ENCODE measurements around the gene PRKCE.
A peak's percentile ranks its signal among the peaks of the same experiment; 100 is the strongest.

The PRKCE gene

DNA sequence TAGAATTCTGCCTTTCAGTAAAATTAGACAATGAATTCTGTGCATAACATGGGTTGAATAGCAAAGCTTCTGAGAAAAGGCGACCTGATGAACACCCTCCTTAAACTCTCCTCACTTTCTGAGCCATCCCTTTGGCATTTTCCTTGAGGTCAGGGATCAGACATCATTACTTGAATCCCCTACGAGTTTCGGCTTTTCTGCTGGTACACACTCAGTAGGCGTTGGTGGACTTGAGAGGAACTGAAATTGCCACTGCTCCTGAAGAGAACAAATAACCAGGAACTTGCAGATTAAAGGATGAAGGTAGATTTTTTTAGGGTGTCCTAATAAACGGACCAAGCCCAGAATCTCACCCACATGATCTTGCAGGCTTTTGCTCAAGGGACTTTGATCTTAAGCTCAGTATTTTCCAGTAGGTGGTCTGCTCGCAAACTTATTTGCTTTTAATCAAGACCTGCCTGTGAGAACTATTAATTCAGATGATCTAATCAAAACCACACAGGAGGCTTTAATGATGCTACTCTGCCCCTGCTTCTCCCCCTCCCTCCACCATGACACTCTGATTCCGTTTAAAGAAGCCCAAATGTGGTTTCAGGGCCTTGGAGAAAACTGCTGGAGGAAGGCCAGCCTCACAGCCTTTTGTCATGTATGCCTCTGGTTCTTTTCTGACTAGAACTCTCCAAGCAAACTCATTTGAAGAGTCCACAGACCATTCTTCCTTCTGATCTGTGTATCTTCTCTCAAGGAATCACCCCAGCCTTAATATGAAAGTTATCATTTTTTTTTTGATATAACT lies 124.9 kb downstream of the PRKCE start:
- FAIRE-seq, result no peak

DNA sequence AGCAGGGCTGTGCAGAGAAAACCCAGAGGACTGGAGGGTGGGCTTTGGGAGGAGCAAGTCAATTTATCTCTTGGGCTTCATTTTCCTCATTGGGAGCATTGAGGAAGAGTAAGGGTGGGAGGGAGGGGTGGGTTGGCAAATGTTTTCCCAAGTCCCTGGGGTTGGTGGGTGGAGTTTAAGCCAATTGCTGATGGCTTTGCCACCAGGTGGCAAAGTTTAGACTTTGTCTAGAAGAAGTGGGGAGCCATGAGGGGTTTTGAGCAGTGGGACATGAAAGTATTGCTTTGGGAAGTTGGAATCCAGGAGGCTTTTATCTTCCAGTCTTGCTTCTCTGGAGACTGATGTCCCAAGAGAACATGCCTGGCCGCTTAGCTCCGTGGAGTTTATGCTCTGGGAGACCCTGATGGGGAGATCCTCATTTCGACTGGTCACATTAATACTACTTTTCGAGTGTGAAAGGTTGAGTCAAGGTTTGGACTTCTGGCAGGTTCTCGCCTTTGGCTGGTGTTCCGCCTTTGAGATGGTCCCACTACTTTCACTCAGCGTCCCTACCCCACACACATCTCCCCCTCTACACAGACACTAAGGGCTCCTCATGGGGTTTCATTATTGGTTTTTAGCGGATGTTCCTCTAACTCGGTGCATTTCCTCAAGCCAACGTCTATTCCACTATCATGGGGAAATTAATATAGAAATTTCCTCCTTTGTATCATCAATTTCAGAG lies 126.7 kb downstream of the PRKCE start:
- FAIRE-seq, result no peak
- DNase-seq (ENCODE audit: low spot score), result no peak

More for the DNA sequence above, 124.9 kb downstream of the PRKCE start:
- no peak for DNase-seq (ENCODE audit: low spot score)

- FAIRE-seq (peak; percentile 60), DNase-seq (ENCODE audit: low spot score) (peak; percentile 51)
Measured at GRCh38 chr2:45778720-45779171, 127.3 kb downstream of the PRKCE start.

GRCh38 chr2:45780541-45781463 lies 129.3 kb downstream of the PRKCE start:
- DNase-seq (ENCODE audit: low spot score), result no peak
- no peak for FAIRE-seq

DNA sequence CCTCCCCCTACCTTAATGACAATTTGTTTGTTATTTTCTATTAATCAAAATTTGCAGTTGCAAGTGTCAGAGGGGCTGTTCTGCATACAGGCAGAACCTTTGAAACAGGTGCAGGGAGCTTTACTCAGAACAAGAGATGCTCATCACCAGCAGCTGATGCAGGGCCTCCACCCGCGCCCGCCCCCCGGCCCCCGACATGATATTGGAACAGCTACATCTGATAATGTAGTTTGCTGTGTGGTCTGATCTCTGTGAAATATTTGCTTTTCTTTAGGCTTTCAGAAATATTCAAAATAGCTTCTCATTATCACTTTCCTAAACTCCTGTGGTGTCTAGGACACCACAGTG lies 130.0 kb downstream of the PRKCE start:
- FAIRE-seq (no peak), DNase-seq (ENCODE audit: low spot score) (no peak)

DNA sequence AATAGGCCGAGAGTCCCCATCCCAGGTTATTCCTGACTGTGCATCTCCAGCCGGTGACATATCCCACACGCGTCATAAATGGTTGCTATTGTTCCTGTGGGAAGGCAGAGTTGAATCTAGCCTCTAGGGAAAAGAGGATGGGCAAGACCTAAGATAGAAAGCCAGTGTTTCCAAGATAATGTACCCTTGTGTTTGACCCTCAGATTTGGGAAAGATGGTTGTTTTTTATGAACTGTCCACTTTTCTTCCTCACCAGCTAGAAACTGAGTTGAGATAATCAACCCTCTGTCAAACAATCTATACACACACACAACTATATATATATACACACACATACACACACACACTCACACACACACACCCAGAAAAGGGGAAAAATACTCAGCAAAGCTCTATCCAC lies 131.0 kb downstream of the PRKCE start:
- no peak for FAIRE-seq
- no peak for DNase-seq (ENCODE audit: low spot score)

GRCh38 chr2:45782986-45783385 lies 131.5 kb downstream of the PRKCE start:
- DNase-seq (ENCODE audit: low spot score) (no peak), FAIRE-seq (no peak)

DNA sequence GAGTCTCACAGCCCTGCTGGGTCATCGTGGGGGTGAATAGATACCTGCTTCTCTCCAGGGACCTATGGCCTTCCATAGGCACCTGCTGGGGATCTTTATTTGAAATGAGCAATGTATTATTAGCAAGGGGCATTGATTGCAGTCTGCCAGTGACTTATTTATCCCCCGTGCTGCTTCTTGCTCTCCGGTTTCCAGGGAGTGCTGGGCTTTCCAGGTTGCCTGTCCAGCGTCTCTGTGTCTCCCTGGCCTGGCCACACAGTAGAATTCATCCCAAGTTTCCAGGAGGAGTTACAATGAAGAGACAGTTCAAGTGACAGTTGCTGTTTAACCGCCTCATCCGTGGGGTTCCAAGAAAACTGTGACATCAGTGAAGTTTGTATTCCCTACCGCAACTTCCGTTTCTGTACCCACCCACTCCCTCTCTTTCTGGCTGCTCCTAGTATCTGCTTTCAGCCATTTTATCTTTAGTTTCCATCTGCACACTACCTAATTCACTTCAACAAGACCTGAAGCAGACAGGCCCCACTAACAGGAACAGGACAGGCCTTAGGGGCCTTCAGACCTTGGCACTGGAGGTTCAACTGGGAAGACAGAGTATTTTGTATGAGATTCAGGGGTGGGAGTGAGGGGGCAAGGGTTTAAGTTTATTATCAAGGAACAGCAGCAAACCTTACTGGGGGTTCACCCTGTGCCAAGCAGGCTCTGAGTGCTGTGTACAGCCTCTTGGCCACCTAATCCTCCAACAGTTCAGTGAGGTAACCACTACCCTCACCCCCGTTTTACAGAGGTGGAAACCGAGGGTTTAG lies 134.8 kb downstream of the PRKCE start:
- FAIRE-seq, result no peak
- DNase-seq (ENCODE audit: low spot score), result no peak

- FAIRE-seq, result no peak
- DNase-seq (ENCODE audit: low spot score), result no peak
Measured at GRCh38 chr2:45786836-45787357, 135.4 kb downstream of the PRKCE start.

DNA sequence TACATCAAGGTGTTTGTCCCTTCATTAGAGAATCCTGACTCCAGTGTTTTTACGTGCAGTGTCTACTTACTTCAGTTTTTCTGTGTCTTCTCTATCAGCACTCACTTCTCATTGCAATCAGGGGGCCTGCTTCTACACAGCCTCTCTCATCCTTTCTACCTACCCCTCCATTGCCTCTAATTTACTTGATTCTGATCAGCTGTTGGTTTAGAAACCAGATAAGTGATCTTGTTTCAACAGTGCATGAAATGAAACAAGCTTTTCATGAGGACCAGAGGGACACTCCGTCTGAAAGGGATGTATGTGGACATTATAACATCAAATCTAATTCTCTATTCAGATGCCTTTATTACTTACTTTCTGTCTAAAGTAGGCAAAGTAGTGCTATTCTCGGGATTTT lies 136.9 kb downstream of the PRKCE start:
- FAIRE-seq (no peak), DNase-seq (ENCODE audit: low spot score) (no peak)

GRCh38 chr2:45789317-45789716 lies 137.8 kb downstream of the PRKCE start:
- FAIRE-seq (no peak), DNase-seq (ENCODE audit: low spot score) (no peak)

GRCh38 chr2:45789961-45790723 lies 138.7 kb downstream of the PRKCE start:
- FAIRE-seq (no peak), DNase-seq (ENCODE audit: low spot score) (no peak)

DNA sequence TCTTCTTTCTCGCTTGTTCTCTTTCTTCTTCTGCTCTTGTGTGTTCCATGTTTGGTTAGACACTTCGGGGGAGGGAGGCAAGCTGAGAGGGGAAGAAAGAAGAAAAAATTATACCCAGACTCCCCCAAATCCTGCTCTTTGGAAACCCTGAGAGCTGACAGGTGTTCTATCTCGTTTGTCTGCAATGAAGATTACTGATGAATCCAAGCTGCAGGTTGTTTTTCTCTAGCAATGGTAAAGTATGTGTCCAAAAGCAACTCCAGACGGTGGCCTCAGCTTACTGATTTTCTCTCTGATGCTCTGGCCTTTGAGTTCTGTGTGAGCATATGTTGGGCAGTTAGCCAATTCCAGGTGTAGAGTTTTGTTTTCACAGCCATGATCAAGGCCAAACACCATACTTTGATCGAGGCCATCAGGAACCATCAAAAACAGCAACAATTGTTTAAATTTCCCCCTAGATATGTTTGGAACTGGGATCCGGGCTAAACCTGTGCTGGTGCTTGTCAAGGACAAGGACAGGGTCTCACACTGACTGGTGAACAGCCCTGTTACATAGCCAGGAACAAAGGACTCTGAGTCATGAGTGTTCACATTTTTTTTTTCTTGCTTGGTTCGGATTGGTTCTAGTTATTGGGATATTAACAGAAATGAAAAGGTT lies 142.0 kb downstream of the PRKCE start:
- DNase-seq (ENCODE audit: low spot score) (no peak), FAIRE-seq (no peak)

GRCh38 chr2:45794134-45794617 lies 142.7 kb downstream of the PRKCE start:
- no peak for DNase-seq (ENCODE audit: low spot score)
- FAIRE-seq, result no peak

GRCh38 chr2:45796500-45796899 lies 145.0 kb downstream of the PRKCE start:
- DNase-seq (ENCODE audit: low spot score), result no peak
- FAIRE-seq, result no peak

DNA sequence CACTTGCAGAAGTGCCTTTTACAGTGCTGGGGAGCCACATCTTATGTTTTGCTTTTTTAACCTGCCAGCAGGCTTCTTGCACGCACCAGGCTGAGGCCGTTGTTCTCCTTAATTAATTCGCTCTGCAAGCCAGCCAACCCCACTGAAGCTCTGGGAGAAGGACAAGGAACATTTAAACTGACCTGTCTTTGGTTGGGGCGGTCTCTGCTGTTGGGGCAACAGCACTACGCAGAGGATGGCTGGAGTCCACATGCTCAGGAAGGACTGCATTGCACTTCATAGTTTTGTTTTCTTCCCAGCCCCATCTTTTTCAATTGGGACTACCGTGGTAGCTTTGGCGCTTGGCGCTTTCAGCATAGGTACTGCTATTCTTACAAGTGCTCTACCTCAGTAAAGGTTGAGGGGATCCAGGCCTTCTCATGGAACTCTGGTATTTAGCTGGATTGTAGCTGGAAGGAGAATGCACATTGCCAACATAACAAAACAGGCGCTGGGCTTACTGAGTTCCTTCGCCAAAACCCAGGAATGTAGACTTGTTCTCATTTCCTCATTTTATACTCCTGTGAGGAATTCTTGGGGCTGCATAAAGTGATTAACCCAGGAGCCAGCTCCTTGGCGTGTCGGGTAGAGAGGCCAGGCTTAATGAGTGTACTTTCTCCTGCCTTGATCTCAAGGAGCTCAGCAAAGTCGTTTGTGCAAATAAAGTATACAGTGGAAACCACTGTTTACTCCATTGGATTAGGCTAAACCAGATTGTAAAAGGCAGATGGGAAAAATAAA lies 146.2 kb downstream of the PRKCE start:
- DNase-seq (ENCODE audit: low spot score) (no peak), FAIRE-seq (no peak)

GRCh38 chr2:45799679-45800381 lies 148.4 kb downstream of the PRKCE start:
- DNase-seq (ENCODE audit: low spot score), result no peak
- FAIRE-seq, result no peak
